Measurements from ENCODE around the gene C6orf136.
"Not testable (repeated sequence)": the region's sequence is repeated elsewhere in the genome, so short reads cannot be mapped to it uniquely, and the experiment has no call there.

C6orf136 gene

DNA sequence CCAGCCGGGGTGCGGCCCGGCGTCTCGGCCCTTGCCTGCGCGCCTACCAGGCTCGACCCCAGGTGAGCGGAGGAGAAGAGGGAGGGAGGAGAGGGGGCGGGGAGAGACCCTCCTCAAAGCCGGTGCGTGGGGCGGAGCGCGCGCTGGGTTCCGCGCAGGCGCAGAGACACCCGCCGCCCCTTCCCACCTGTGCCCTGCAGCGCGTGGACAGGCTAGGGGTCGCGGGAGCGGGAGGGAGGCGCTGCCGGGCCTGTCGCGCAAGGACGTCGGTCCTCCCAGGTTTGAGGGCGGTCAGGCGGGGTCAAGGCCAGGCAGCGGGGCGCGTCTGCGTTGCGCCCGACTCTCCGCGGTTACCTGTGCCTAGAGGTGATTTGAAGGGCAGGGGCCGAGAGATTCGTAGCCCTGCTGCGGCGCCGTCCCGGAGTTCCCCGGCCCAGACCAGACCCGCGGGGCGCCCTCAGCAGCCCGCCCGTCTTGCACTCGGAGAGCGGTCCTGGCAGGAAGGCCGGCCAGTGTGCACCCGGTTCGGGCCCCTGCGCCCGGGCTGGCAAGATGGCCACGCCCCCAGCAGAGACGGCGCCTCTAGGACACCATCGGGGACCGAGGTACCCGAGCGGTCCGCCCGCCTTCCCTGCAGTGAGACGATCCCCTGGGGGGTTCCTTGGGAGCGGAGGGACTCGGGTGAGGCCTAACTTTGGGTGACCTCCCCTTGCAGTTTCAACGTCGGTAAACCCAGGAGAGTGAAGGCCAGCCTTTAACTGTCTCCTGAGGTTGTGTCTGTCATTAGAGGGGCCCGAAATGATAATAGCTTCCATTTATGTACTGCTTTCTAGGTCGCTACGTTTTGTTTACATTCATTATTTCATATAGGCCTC lies 546 bp downstream of the C6orf136 start:
- H3K27me3 ChIP-seq (ENCODE audit: control insufficient read depth in 1 of 2, insufficient read depth in 2 of 2, low read length in 2 of 2), result no peaks in the 10 kb centered on the region
- H3K36me3 ChIP-seq (ENCODE audit: insufficient read depth, low read length), result peaks cover 21% of the 10 kb centered on the region
- H3K9ac ChIP-seq (ENCODE audit: low read length), result peak overlapping the region; percentile 85
- no peaks in the 10 kb centered on the region for H3K9me3 ChIP-seq (ENCODE audit: low read length)
- peak overlapping the region; percentile 98 for H3K27ac ChIP-seq (ENCODE audit: low read depth, low read length)
- H3K4me1 ChIP-seq (ENCODE audit: insufficient read depth, low read length), result peaks cover 14% of the 10 kb centered on the region
- peak overlapping the region; percentile 72 to 86 for H3K4me3 ChIP-seq (ENCODE audit: low read depth in 1 of 2, low read length in 2 of 2)

GRCh38 chr6:30651143-30651542 lies 4.2 kb downstream of the C6orf136 start:
- Histone ChIP-seq H3K9me3 (ENCODE audit: low read length) (no peaks in the 10 kb centered on the region), H3K4me3 (ENCODE audit: low read depth in 1 of 2, low read length in 2 of 2) (no peak overlapping the region), H3K27ac (ENCODE audit: low read depth, low read length) (no peak overlapping the region), H3K4me1 (ENCODE audit: insufficient read depth, low read length) (peaks cover 13% of the 10 kb centered on the region), H3K36me3 (ENCODE audit: insufficient read depth, low read length) (peaks cover 56% of the 10 kb centered on the region), H3K9ac (ENCODE audit: low read length) (no peak overlapping the region), H3K27me3 (ENCODE audit: control insufficient read depth in 1 of 2, insufficient read depth in 2 of 2, low read length in 2 of 2) (no peaks in the 10 kb centered on the region)

- H3K27ac ChIP-seq (ENCODE audit: low read depth, low read length), result no peak overlapping the region
- H3K4me1 ChIP-seq (ENCODE audit: insufficient read depth, low read length), result no peaks in the 10 kb centered on the region
- H3K36me3 ChIP-seq (ENCODE audit: insufficient read depth, low read length), result peaks cover 88% of the 10 kb centered on the region
- H3K9me3 ChIP-seq (ENCODE audit: low read length), result no peaks in the 10 kb centered on the region
- H3K4me3 ChIP-seq (ENCODE audit: low read depth in 1 of 2, low read length in 2 of 2), result no peak overlapping the region
- H3K9ac ChIP-seq (ENCODE audit: low read length), result no peak overlapping the region
- no peaks in the 10 kb centered on the region for H3K27me3 ChIP-seq (ENCODE audit: control insufficient read depth in 1 of 2, insufficient read depth in 2 of 2, low read length in 2 of 2)
These were observed 8.1 kb downstream of the C6orf136 start for GRCh38 chr6:30654798-30655742.

DNA sequence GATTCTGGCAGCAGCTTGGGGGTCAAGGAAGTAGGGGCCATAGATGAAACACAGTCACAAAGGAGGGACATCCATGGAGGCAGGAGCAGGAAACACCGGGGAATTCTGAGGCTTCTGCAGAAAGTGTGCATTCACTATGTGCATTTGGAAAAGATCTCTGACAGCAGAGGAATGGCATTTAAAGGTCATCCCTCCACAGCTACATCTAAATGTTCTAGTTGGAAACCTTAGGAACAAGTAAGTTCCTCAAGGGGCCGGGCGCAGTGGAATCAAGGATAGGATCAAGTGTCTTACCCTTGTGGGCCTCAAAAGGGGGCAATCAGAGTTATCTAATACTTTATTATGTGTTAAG lies 8.8 kb downstream of the C6orf136 start:
- Histone ChIP-seq H3K9ac (ENCODE audit: low read length) (no peak overlapping the region), H3K36me3 (ENCODE audit: insufficient read depth, low read length) (peaks cover 92% of the 10 kb centered on the region), H3K27ac (ENCODE audit: low read depth, low read length) (no peak overlapping the region), H3K4me3 (ENCODE audit: low read depth in 1 of 2, low read length in 2 of 2) (no peak overlapping the region), H3K9me3 (ENCODE audit: low read length) (no peaks in the 10 kb centered on the region), H3K4me1 (ENCODE audit: insufficient read depth, low read length) (no peaks in the 10 kb centered on the region), H3K27me3 (ENCODE audit: control insufficient read depth in 1 of 2, insufficient read depth in 2 of 2, low read length in 2 of 2) (no peaks in the 10 kb centered on the region)

GRCh38 chr6:30656513-30656912 lies 9.6 kb downstream of the C6orf136 start:
- peaks cover 86% of the 10 kb centered on the region for H3K36me3 ChIP-seq (ENCODE audit: insufficient read depth, low read length)
- H3K27ac ChIP-seq (ENCODE audit: low read depth, low read length), result no peak overlapping the region

DNA sequence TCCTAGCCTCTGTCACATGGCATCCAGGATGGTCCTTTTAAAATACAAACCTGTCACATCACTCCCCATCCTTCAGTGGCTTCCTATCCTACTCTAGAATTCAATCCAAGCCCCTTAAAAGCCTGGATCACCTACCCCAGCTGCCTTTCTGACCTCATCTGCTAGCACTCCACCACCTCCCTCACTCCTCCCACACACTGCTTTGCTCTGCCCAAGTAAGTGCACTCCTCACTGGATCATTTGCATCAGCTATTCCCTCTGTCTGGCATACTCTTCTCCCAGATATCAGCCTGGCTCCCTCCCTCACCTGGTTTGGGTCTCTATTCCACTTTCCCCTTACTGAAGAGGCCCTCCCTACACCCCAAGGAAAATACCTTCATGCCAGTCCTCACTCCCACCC lies 10.5 kb downstream of the C6orf136 start:
- Histone ChIP-seq H3K4me1 (ENCODE audit: insufficient read depth, low read length) (no peaks in the 10 kb centered on the region), H3K27ac (ENCODE audit: low read depth, low read length) (no peak overlapping the region), H3K9ac (ENCODE audit: low read length) (no peak overlapping the region), H3K9me3 (ENCODE audit: low read length) (no peaks in the 10 kb centered on the region), H3K4me3 (ENCODE audit: low read depth in 1 of 2, low read length in 2 of 2) (no peak overlapping the region), H3K27me3 (ENCODE audit: control insufficient read depth in 1 of 2, insufficient read depth in 2 of 2, low read length in 2 of 2) (no peaks in the 10 kb centered on the region), H3K36me3 (ENCODE audit: insufficient read depth, low read length) (peaks cover 86% of the 10 kb centered on the region)

More at GRCh38 chr6:30656513-30656912, 9.6 kb downstream of the C6orf136 start:
- no peaks in the 10 kb centered on the region for H3K27me3 ChIP-seq (ENCODE audit: control insufficient read depth in 1 of 2, insufficient read depth in 2 of 2, low read length in 2 of 2)
- H3K9ac ChIP-seq (ENCODE audit: low read length), result no peak overlapping the region
- H3K4me3 ChIP-seq (ENCODE audit: low read depth in 1 of 2, low read length in 2 of 2), result no peak overlapping the region
- H3K4me1 ChIP-seq (ENCODE audit: insufficient read depth, low read length), result no peaks in the 10 kb centered on the region
- H3K9me3 ChIP-seq (ENCODE audit: low read length), result no peaks in the 10 kb centered on the region

- not testable (repeated sequence) for H3K4me3 ChIP-seq (ENCODE audit: low read depth in 1 of 2, low read length in 2 of 2); H3K27me3 ChIP-seq (ENCODE audit: control insufficient read depth in 1 of 2, insufficient read depth in 2 of 2, low read length in 2 of 2); H3K27ac ChIP-seq (ENCODE audit: low read depth, low read length); H3K4me1 ChIP-seq (ENCODE audit: insufficient read depth, low read length); H3K9ac ChIP-seq (ENCODE audit: low read length); H3K9me3 ChIP-seq (ENCODE audit: low read length)
- peaks cover 87% of the 10 kb centered on the region for H3K36me3 ChIP-seq (ENCODE audit: insufficient read depth, low read length)
These were observed 11.0 kb downstream of the C6orf136 start for GRCh38 chr6:30657922-30658321.

DNA sequence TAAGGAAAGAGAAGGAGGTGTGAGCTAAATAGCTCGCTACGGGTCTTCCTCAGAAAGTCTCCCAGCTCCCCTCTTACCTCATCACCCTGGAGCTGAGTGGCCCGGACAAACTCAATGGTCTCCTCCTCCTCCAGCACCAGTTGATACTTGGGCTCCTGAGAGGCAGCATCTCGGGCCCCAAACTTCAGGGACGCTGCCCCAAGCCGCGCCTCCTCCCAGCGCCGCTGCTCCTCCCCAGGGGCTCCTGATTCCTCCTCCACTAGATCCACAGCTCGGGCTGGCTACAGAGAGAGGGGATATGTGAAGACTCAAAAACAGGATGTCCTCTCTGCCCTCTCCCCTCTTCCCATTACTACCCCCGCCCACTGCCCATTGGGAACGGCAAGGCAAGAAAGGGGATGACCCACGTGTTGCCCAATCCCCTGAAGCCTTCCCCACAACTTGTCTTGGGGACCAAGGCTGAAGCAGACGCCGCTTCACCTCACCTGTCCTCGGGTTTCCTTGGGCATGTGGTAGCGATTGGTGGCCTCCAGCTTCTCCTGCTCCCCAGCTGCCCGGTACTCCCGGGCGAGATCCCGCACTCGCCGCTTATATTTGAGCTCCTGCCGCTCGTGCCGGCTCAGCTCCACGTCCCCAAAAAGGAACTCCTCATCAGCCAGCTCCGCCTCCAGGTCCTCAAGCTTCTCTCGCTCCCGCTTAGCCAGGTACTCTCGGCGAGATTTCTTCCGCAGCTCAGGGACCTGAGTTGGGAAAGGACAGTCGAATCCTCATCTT lies 18.2 kb downstream of the C6orf136 start:
- Histone ChIP-seq H3K9ac (ENCODE audit: low read length) (no peak overlapping the region), H3K4me1 (ENCODE audit: insufficient read depth, low read length) (no peaks in the 10 kb centered on the region), H3K27ac (ENCODE audit: low read depth, low read length) (no peak overlapping the region), H3K36me3 (ENCODE audit: insufficient read depth, low read length) (peaks cover 63% of the 10 kb centered on the region), H3K27me3 (ENCODE audit: control insufficient read depth in 1 of 2, insufficient read depth in 2 of 2, low read length in 2 of 2) (no peaks in the 10 kb centered on the region), H3K4me3 (ENCODE audit: low read depth in 1 of 2, low read length in 2 of 2) (no peak overlapping the region), H3K9me3 (ENCODE audit: low read length) (no peaks in the 10 kb centered on the region)

GRCh38 chr6:30666300-30666699 lies 19.4 kb downstream of the C6orf136 start:
- not testable (repeated sequence) for H3K9ac ChIP-seq (ENCODE audit: low read length); H3K27me3 ChIP-seq (ENCODE audit: control insufficient read depth in 1 of 2, insufficient read depth in 2 of 2, low read length in 2 of 2); H3K9me3 ChIP-seq (ENCODE audit: low read length); H3K27ac ChIP-seq (ENCODE audit: low read depth, low read length); H3K4me3 ChIP-seq (ENCODE audit: low read depth in 1 of 2, low read length in 2 of 2); H3K4me1 ChIP-seq (ENCODE audit: insufficient read depth, low read length)
- H3K36me3 ChIP-seq (ENCODE audit: insufficient read depth, low read length), result peaks cover 70% of the 10 kb centered on the region

DNA sequence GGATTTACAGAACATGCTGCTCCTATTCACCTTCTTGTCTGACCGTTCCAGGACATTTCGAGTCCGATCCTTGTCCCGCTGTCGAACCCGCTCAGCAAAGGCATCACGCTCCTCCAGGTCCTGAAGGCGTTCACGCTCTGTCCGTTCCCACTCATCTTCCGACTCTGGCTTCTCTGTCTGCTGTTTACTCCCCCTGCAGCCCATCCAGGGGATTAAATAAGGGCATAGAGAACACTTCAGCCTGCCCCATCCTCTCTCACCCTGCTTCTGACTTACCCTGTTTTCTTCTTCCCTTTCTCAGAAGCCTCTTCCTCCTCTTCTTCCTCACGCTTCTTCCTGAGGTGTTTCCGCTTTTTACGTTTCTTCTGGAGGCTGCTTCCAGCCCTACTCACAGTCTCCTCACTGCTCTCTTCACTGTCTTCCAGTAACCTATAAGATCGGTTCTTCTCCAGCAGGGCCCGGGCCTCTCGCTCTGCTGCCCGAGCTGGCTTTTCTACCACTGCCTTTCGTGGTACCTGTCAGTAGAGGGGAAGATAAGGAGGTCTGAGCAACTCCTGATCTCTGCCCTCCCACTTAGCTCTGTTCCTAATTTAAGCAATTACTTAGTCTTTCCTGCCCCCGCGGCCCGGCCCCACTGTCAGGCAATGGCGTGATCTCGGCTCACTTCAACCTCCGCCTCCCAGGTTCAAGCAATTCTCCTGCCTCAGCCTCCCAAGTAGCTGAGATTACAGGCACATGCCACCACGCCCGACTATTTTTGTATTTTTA lies 24.0 kb downstream of the C6orf136 start:
- Histone ChIP-seq H3K9me3 (ENCODE audit: low read length) (no peaks in the 10 kb centered on the region), H3K9ac (ENCODE audit: low read length) (no peak overlapping the region), H3K4me1 (ENCODE audit: insufficient read depth, low read length) (peaks cover 15% of the 10 kb centered on the region), H3K4me3 (ENCODE audit: low read depth in 1 of 2, low read length in 2 of 2) (no peak overlapping the region), H3K27me3 (ENCODE audit: control insufficient read depth in 1 of 2, insufficient read depth in 2 of 2, low read length in 2 of 2) (no peaks in the 10 kb centered on the region), H3K27ac (ENCODE audit: low read depth, low read length) (no peak overlapping the region), H3K36me3 (ENCODE audit: insufficient read depth, low read length) (peaks cover 28% of the 10 kb centered on the region)

All from muscle layer of colon (tissue), 2 donors.